GM12874 (cell line): ENCODE data around the gene SETD9.

Experiments used
- CTCF ChIP-seq: IDR thresholded peaks from 2 replicates; pipeline ENCODE4 v1.5.1; 2011; ENCODE audit warnings: low read depth, mild to moderate bottlenecking, control low read depth, low read length, moderate library complexity; ENCODE audit not compliant: insufficient read depth

Gene SETD9

DNA sequence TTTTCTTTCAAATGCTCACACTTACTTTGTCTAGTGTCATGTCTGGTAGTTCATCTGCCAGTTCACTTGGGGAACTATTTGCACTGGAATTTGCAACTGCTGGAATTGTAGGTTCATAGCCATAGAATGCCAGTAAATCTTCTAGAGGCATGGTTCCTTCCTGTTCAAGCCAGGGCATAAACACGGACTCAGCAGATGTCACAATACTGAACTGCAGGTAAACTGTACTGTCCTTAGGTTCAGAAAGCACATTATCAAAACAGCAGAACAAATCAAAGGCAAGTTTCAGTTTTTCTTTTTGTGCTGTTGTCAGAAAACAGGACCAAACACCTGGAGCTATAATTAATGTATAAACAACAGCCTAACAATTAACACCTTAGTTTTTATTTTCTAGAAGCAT is 29.5 kb downstream of the SETD9 start:
- TF ChIP-seq CTCF, result no peak

DNA sequence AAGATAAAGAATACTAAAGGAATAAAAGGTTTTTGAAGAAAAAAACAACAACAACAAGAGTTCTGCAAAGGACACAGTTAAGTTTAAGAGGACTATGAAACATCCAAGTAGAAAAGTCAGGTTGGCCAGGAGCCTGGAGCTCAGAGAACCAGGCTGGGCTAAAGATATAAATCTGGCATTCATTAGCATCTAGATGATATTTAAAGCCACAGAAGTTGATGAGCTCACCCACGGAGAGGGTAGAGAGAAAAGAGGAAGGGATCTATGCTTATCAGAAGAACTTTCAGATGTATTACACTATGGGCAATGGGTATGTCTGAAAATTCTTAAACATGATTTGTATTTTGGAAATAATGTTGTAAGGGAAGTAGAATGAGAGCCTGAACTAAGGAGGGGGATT is 32.6 kb downstream of the SETD9 start:
- no peak for TF ChIP-seq CTCF

GRCh38 chr5:56947052-56947451 is 37.7 kb downstream of the SETD9 start:
- no peak for TF ChIP-seq CTCF

DNA sequence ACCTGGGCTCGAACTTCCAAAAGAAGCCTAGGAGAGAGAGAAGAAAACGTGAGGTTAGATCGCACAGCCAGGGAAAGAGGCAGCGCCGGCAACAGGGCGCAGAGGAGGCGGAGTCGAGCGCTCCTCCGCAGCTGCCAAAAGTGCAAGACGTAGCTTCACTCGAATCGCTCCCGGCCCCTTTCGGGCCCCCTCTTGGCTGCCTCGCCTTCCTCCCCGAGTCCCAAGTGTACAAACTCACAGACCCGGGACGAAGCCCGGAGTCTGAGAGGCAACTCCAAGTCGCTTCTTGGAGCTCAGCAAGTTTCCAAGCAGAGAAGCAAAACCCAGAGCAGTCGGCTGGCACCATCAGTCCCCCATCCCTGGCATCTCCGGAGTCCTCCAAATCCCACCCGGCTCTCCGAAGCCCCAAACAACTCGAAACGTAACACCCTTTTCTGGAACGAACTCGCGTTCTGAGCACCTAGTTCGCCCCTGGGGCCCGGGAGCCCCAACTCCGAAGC is 41.3 kb downstream of the SETD9 start:
- no peak for TF ChIP-seq CTCF

DNA sequence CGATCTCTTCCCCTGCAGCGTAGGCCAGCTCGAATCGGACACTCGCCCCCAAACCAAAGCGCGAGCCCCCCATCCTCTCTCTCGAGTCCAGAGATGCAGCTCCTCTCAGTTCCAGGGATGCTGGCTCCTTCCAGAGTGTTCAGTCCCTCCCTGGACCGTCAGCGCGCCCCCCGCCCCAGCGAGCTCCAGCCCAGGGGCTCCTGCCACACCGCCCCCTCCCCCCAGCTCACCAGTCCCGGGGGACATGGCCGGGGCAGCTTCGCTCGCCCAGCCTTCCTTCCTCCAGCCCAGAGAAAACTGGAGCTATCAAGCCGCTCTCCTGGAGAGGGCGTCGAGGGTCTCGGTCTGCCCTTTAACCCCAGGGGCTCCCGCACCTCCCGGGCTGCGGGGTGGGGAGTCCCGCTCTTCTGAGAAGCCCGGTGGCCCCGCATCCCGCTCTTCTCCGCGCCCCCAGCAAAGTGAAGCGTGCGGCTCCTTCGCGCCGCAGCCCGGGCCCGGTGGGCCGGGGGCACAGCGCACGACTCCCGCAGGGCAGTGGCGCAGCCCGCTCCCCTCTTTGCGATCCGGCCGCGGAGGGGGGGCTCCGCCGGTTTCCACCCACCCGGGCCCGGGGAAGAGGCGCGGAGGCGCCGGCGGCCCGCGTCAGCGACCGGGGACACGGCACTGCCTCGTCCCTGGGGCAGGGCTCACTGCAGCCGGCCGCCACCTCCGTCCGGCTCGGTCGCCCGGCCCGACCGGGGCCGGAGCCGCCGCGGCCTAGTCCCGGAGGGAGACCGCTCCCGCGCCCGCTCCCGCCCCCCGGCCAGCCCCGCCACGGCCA is 41.9 kb downstream of the SETD9 start:
- TF ChIP-seq CTCF, result no peak

DNA sequence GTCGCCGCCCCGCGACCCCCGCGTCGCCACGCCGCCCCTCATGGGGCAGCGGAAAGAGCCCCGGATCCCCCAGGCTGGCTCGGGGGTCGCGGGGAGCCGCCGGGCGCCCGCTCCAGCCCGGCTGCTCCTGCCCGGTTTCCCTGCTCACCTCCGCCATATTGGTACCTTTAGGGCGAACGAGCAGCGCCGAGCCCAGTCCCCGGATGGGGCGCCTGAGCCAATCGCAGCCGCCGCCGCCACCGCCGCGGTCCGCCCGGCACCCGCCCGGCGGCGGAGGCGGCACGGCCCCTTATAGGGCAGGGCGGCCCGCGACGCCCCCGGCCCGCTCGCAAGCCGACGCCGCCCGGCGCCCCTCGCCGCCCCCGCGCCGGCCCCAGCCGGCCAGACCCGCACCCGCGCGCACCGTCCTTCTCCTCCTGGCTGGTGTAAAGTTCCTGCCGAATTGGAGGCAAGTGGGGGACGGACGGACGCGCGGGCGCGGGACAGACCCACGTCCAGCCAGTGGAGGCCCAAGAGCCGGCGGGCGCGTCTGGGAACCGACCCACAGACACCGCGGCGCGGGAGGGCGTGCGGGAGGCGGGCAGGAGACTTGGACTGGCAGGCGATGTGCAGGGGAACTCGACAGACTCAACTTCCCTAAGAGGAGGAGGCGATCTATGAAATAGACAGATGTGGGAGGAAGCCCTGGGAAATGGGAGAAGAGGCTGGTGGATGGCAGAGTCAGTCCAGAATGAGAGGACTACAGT is 42.7 kb downstream of the SETD9 start, which contains the start of gene MIER3:
TSS of gene MIER3 (minus strand) at position 178 of the 746 bp plus-strand sequence. CDS start at position 157, 21 bp downstream.
- TF ChIP-seq CTCF, result no peak

- TF ChIP-seq CTCF, result no peak
Measured at GRCh38 chr5:56954262-56954661, 44.9 kb downstream of the SETD9 start.
